ENCODE results near the gene TMIGD1.
"Not testable (repeated sequence)": the region's sequence is repeated elsewhere in the genome, so short reads cannot be mapped to it uniquely, and the experiment has no call there.

TMIGD1 gene

DNA sequence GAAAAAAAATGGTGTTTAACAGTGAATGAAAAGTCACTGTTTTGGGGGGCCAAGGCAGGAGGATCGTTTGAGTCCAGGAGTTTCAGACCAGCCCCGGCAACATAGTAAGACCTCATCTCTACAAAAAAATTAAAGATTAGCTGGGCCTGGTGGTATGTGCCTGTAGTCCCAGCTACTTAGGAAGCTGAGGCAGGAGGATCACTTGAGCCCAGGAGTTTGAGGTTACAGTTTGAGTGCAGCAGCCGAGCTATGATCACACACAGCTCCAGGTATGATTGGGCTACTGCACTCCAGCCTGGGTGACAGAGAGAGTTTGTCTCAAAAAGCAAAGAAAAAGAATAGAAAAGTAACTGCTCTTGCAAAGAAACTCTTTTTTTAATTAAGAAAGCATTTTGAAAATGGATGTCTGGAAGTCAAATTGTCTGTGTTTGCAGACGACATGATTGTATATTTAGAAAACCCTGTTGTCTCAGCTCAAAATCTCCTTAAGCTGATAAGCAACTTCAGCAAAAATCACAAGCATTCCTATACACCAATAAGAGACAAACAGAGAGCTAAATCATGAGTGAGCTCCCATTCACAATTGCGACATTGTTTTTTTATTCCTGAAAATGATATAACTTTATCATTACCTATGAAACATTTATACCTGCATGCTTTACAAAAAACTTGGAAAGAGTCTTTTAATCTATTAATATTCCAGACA is 24.4 kb upstream of the TMIGD1 start:
- DNase-seq: no peak

DNA sequence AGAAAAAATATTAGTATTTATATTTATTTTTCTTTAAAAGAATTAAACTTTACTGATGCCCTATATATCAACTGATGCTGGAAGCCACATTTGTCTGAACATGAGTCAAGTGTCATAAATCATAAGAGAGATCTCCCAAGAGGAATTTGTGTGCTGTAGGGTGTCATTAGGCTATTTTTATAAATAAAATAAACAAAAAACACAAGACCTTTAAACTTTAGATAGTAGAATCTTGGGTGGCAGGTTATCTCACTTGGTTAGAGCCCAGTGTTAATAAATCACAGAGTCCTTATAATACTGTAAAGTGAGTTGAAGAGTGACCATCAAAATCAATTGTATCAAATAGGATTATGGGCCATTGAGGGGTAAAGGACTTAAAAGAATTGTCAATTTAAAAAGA is 23.6 kb upstream of the TMIGD1 start:
- DNase-seq: no peak

DNA sequence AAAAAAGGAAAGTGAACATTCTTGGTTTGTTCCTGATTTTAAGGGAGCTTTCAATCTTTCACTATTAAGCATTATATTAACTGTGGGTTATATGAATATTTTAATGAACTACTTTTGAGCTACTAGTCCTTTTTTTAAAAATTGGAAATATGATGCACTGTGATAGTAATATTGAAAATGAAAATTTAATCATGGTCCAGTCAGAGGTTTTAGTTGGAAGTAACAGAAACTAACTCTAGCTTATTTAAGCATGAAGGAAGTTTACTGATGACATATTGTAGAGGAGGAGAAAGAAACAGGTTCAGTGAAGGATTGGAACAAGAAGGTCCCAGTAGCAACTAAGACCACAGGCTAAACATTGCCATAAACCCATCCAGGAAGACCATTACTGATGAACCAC is 20.8 kb upstream of the TMIGD1 start:
- DNase-seq: no peak

DNA sequence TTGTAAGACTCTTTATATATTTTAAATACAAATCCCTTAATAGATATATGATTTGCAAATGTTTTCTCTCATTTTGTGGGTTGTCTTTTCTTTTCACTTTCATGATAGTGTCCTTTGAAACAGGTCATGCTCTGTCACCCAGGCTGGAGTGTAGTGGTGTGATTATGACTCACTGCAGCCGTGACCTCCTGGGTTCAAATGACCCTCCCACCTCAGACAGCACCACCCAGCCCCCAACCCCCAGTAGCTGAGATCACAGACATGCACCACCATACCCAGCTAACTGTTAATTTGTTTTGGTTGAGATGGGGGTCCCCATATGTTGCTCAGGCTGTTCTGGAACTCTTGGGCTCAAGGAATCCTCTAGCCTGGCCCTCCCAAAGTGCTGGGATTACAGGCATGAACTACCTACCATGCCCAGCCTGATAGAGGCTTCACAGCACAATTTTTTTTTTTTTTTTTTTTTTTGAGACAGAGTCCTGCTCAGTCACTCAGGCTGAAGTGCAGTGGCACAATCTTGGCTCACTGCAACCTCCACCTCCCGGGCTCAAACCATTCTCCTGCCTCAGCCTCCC is 18.5 kb upstream of the TMIGD1 start:
- DNase-seq: no peak

DNA sequence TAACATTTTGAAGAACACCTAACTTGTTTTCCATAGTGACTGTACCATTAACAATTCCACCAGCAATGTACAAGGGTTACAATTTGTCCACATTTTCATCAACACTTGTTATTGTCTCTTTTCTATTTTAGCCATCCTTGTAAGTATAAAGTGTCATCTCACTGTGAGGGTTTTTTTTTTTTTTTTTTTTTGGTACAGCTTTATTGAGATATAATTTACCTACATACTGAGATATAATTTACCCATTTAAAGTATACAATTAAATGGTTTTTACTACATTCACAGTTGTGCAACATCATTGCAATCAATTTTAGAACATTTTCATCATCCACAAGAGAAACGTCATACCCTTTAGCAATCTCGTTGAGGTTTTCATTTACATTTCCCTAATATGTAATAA is 17.9 kb upstream of the TMIGD1 start:
- DNase-seq: no peak

DNA sequence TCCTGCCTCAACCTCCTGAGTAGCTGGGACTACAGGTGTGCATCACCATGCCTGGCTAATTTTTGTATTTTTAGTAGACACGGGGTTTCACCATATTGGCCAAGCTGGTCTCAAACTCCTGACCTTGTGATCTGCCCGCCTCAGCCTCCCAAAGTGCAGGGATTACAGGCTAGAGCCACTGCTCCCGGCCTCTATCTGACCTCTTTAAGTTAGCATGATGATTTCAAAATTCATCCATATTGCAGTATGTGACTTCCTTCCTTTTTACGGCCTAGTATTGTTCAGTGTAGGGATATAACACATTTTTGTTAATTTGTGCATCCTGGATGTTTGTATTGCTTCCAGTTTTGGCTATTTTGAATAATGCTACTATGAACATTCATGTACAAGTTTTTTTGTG is 17.4 kb upstream of the TMIGD1 start:
- DNase-seq: not testable (repeated sequence)

DNA sequence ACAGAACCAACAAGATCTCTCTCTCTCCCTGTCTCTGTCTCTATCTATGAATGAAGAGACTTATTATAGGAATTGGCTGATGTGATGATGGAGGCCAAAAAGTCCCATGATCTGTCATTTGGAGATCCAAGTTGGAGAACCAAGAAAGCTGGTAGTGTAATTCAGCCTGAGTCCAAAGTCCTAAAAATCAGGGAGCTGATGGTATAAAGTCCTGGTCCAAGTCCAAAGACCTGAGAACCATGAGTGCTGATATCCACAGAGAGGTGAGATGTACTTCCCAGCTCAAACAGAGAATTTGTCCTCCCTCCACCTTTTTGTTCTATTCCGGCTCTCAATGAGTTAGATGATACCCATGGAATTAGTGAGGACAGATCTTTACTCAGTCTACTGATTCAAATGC is 15.4 kb upstream of the TMIGD1 start:
- DNase-seq: no peak

DNA sequence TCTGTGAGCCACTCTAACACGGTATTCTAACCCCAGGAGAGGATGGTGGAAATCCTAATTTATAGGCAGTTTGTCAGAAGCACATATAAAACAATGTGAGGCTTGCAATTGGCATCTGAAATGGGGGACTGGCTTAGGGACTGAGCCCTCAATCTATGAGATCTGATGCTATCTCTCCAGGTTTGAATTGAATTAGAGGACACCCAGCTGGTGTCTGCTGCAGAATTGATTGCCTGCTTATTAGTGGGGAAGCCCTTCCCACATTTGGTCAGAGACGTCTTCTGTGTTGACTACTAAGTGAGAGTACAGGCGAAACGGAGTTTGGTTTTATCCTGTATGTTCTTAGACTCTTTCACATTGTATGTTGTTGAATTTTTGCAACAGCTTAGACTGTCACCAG is 13.6 kb upstream of the TMIGD1 start:
- DNase-seq: peak; percentile 50

DNA sequence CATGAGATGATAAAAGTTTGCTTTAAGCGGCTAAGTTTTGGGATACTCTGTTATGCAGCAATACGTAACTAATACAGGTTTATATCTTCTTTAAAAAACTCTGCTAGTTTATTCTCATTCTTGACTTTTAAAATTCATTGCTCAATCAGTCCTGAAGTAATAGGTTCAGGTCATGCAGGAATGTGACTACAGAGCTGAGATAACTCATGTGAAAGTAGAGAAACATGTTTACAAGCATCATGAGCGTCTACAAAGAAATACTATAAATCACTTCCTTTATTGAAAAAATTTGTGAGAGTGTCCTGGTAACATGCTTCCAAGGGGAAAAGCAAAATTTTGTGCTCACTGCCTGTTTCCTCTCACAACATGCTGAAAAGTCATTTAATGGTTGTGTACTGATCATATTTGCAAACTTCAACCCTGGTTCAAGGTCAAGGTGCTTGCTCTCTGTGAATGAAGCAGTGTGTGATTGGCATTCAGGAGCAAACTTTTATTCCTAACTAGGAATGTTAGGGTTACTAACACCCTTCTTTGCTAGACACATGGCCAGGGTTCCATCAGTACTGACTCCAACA is 12.5 kb upstream of the TMIGD1 start:
- DNase-seq: no peak

DNA sequence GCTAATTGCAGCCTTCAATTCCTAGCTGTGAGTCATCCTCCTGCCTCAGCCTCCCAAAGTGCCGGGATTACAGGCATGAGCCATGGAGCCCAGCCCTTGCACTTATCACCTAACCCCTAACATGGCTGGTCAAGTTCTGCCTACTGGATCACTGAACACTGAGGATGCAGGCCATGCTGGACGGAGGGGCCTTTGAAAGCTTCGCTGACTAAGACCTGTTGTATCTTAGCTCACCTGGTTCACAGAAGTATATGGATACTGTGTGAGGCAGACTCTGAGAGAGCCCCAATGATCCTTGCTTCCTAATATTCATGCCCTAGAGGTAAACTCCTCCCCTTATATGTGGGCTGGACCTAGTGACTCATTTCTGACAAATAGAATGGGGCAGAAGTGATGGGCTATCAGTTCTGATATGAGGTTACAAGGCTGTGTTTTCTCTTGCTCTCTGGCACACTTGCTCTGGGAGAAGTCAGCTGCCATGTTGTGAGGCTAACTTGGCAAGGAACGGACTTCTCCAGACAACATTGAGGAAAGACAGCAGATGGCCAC is 11.7 kb upstream of the TMIGD1 start:
- peak; percentile 25 for DNase-seq

DNA sequence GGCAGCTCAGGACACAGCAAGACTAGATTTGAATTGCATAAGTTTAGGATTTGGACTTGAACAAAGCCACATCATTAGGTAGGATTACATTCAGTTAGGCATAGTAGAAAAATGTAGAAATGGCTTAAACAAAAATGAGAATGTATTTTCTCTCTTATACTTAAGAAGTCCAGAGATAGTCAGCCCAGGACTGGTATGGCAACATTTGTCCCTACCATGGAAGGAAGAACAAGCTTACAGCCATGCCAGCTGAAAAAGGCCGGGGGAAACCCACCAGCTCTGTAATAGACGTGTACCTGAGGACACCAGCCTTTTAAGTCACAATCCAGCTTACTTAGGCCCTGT is 11.2 kb upstream of the TMIGD1 start:
- no peak for DNase-seq

DNA sequence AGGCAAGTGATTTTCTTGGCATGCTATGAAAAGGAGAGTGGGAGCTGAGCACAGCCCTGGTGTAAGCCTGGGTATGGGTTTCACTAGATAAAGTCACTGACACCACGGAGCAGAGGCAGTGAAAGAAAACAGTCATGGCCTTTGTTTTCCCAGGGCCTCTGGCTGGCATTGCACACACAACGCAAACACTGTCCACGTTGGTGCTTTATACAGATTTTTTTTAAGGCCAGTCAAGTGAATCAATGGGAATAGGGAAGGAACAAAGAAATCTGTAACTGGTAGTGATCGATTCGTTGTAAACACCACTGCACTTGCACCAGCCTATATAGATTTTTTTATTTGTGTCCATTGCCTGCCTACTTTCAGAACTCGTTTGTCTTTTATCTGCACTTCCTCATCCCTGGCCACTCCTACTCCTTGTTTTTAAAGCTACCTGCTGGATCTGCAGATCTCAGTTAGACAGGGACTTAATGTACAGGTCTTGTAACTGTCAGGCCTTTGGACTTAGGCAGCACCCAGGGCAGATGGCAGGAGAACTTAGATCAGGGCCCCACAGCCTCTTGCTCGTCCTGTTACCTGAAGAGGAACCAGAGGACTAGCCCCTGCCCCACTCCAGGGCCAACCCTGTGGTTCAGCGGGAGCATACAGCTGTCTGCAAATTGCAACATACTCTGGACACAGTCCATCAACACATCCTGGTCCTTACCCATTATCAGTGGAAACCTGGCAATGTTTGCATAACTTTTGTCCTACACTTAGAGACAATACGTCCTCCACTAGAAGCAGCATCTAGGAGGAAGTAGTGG is 10.6 kb upstream of the TMIGD1 start:
- DNase-seq: peak; percentile 88

DNA sequence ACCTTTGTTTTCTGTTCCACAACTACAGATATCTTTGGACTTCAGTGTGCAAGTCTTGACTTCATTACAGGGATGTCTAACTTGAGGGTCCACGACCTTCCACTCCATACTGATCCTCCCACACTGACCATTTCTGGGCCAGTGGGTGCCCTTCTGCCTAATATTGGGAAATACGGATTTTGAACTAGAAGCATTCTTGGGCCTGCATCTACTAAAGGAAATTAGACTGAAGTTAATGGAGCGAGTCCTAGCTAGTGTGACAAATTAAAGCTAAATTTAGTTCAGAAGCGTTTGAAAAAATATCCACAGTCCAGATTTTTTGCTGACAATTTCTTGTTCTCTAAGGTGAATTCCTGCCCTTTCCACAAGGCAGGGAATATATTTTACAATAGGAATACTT is 9.9 kb upstream of the TMIGD1 start:
- no peak for DNase-seq

DNA sequence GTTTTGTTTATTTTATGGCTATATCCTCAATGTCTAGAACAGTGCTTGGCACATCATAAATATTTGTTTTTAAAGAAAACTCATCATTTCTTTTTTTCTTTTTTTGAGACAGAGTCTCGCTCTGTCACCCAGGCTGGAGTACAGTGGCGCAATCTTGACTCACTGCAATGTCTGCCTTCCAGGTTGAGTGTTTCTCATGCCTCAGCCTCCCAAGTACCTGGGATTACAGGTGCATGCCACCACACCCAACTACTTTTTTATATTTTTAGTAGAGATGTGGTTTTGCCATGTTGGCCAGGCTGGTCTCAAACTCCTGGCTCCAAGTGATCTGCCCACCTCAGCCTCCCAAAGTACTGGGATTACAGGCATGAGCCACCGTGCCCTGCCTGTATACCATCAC is 9.4 kb upstream of the TMIGD1 start:
- DNase-seq: not testable (repeated sequence)

DNA sequence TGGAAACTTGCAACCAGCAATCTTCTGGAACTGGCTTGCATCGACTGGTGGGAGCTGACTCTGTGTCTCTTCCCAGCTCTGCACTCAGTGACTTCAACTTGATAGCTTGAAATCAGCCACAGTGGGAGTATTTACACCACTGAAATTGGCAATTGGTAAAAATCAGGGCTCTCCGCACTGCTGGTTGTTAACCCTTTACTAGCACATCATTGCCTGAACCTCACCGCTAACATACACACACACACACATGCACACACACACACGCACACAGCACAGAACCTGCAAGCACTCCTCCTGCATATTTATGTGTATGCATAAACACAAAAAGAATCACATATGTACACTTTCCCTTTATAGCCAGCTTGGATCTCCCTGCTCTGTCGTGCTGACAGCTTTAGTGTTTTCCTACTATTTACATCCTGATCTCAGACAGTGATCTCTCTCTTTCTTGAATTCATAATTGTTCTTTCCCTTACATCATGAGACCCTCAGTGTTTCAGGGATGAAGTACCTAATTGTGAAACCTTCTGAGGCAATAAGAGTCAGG is 7.9 kb upstream of the TMIGD1 start:
- DNase-seq: no peak

DNA sequence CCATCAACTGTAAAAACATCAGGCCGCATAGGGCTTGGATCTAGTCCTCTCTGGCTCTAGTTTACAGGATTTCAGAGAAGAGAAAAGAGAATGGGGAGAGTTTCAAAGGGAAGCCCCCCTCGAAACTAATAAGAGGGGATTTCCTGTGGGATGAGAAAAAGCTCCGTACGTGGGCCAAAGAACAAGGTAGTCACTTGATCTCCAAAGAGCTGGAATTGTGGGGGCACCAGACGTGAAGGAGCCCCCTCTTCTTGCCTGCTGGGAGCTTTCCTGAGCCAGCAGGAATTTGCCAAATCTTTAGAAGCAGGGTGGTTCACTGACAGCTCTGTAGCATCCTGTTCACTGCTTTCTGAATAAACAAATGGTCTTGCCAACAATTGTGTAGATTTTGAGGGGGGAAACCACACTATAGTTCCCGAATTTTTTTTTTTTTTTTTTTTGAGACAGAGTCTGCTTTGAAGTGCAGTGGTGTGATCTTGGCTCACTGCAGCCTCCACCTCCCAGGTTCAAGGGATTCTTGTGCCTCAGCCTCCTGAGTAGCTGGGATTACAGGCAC is 7.0 kb upstream of the TMIGD1 start:
- no peak for DNase-seq

DNA sequence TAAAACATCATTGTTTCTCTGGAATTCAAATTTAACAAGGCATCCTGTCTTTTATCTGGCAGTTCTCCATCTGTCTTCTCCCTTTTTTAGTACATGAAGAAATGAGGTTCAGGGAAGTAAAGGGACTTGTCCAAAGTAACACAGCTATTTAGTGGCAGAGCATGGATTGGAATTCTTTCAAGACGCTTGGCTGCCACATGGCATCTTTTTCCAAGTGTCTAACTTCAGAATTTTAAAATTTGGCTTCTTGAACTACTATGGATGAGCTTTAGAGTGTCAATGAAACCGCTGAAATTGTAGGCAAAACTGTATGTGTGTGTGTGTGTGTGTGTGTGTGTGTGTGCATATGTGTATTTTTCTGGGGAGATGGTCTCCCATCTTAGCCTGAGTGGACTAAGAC is 5.2 kb upstream of the TMIGD1 start:
- no peak for DNase-seq

DNA sequence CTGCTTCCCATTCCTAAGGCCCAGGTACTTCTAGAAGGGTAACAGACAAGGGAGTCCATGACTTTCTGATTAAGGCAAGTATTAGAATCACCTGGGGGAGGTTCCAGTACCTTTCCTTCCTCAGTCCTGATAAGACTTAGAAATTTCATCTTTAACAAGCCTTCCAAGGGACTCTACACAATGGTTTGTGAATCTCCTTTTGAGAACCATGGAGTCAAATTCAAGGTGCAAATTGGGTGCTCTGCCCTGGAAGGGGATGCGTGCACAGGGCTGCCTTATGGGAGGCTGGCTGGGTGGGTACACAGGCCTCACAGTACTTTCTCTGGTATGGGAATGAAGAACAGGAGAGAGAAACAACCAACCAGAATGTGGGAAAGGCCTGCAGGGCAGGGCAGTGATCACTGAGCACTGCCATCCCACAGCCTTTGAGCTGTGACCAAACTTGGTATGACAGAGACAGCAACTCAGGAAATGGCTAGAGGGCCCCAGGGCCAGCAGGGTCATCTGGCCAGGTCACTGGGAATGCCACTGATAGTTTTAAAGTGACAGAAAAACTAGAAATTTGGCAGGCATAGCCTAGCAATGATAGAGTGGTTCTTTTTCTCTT is 3.6 kb upstream of the TMIGD1 start:
- DNase-seq: no peak

DNA sequence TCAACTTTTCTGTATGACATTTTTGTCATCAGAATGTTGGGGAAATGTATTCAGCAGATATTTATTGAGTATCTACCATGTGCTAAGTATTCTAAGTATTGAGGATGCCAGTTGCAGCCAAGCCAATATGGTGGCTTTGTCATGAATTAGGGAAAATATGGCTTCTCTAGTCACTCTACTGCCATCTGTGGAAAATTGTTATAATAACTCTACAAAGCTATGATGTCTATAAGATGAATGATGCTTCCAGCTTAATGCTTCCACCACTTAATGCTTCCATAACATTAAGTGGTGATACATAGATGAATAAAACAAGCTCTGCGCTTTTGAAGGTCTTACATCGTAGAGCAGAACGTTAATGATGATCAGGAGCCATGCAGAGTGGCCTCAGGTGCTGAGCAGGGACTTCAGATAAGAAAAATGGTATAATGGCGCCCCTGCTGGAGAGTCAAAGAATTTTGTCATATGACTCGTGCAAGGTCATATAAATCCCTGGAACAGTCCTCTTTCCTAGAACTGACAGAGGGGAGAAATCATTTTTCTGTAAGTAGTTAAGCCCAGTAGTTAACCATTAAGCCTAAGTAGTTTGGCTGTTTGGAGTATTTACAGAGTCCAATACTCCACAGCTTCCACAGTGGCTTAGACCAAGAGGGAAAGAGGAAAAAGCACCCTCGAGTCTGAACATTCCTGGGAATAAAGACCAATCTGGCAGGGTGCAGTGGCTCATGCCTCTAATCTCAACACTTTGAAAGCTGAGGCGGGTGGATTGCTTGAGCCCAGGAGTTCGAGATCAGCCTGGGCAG is 2.7 kb upstream of the TMIGD1 start:
- peak; percentile 80 for DNase-seq

DNA sequence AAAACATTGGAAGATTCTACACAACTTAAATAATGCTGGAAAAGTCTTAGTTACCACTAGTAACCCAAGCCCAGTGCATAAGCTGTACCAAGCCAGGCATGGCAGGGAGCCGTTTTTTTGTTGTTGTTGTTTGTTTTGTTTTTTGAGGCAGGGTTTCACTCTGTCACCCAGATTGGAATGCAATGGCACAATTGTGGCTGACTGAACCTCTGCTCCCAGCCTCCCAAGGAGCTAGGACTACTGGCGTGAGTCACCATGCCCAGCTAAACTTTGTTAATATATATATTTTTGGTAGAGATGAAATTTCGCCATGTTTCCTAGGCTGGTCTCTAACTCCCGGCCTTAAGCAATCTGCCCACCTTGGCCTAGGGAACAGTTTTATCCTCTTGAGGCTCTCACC is 564 bp upstream of the TMIGD1 start:
- DNase-seq: no peak

DNA sequence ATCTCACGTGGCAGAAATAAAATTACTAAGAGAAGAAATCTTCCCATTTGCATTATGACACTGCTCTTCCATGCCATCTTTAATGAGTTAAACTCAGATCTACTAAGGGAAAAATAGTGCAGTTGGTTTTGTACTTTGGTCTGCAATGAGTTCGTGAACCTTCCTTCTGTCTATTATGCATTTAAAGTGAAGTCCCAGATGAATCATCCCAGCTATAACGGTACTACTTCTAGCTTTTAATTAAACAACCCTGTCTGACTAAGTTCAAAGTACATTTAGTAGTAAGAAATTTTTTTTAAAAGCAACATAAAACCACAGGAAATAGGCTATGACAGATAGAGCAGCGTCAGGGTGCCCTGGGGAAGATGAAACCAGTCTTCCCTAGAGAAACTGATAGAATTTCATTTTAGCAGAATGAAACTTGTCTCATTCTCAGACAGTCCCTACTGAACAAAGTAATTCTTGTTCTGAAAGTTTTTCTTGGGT is 1.8 kb downstream of the TMIGD1 start:
- no peak for DNase-seq

DNA sequence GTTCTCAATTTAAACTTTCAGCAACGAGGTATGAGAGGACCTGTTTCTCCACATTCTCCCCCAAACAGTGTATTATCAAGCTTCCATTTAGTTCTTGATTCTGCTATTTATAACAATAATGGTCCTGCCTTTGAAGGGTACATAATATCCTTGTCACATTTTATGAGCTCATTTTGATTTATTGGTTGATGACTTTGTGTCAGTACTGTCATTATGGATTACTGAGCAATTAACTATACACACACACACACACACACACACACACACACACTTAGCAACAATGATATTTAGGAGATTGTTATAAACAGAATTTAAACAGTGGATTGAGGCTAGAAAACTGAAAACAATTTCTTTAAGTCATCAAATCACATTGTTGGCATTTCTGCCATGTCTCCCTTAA is 7.0 kb downstream of the TMIGD1 start:
- DNase-seq: peak; percentile 79
